ENCODE results near the gene RBFOX2.

The RBFOX2 gene

DNA sequence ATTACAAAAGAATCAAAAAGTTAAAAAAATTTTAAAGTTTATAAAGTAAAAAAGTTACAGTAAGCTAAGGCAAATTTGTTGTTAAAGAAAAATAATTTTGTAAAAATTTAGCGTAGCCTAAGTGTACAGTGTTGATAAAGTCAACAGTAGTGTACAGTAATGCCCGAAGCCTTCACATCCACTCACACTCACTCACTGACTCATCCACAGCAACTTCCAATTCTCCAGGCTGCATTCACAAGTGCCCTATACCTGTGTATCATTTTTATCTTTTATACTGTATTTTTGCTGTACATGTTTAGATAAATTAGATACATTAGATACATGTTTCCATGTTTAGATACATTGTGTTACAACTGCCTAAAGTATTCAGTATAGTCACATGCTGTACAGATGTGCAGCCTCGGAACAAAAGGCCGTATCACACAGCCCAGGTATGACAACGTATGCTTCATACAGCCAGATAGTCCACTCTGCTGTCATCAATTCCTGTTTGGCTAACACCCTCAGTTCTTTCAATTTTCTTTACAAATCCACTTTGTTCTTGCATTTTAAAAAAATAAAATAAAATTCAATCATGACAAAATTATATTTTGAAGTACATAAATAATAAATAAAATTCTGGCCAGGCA, 80.7 kb downstream of the RBFOX2 start:
- in situ Hi-C loops (cut with HindIII; ENCODE audit: low sequenced_read_pairs) = loop anchor here (25.0 kb wide), 1 partner anchor 511 kb away; no protein-coding TSS in a partner anchor

DNA sequence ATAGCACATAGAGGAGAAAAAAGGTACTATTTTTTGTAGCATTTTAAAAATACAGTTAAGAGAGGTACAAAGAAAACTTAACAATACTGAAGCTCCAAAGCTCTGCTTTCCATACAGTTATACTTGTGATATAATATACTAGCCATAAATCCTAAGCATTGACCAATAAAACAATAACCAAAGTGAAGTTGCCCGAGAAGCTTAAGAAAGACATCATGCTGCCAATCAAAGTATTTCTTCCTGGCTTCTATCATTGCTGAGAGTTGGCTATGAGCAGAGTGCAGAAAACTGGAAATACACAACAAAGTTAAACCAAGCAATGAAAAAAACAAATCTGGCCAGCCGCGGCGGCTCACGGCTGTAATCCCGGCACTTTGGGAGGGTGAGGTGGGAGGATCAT, 84.2 kb downstream of the RBFOX2 start:
- in situ Hi-C loops (cut with HindIII; ENCODE audit: low sequenced_read_pairs) = loop anchor here (25.0 kb wide), 1 partner anchor 507 kb away; no protein-coding TSS in a partner anchor

DNA sequence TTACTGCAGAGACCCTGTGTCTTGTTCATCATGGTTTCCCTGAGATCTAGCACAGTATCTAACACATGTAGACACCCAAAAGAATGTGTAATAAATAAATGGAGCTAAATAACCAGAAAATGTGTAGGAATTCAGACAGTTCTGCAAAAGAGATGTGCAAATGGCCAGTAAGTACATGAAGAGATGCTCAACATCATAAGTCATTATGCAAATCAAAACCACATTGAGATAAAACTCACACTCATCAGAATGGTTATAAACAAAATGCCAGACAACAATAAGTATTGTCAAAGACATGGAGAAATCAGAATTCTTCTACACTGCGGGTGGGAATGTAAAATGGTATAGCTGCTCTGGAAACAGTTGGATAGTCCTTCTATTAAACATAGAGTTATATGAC, 88.5 kb downstream of the RBFOX2 start:
- in situ Hi-C loops (cut with HindIII; ENCODE audit: low sequenced_read_pairs) = loop anchor here (25.0 kb wide), 1 partner anchor 503 kb away; no protein-coding TSS in a partner anchor

DNA sequence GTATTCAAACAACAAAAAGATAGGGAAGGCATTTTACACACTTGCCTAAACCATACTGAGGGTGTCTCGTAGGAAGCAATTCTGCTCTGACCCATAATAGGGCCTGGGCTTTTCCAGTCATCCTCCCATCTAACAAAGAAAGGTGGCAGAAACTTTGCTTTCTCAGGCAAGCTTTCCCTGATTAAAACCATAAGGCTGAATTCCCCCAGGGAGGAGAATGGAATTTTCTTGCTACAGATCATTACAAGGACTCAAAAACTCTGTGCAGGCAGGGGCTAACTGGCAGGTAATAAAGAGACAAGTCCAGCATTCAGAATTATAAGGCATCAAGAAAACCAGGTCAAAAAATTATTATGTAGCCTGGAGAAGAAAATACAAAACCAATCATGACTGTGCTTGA, 90.4 kb downstream of the RBFOX2 start:
- in situ Hi-C loops (cut with HindIII; ENCODE audit: low sequenced_read_pairs) = loop anchor here (25.0 kb wide), 1 partner anchor 501 kb away; no protein-coding TSS in a partner anchor

DNA sequence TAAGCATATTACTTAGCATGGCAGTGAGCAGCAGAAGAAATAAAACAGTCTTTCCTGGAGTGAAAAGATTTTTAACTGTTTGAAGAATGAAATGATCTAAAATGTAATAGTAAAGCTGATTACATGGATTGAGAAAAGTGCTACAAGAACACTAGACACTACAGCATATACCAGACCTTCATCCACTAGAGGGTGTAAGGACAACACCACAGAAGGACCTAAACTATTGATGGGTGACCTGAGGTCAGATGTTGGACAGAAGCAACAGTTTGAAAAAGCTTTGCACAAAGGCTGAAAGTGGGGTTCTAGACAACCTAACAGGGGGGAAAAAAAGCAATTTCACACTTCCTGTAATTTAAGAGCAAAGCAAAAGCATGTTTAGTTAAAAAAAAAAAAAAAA, 97.7 kb downstream of the RBFOX2 start:
- in situ Hi-C loops (cut with HindIII; ENCODE audit: low sequenced_read_pairs) = loop anchor here (25.0 kb wide), 1 partner anchor 494 kb away; no protein-coding TSS in a partner anchor

DNA sequence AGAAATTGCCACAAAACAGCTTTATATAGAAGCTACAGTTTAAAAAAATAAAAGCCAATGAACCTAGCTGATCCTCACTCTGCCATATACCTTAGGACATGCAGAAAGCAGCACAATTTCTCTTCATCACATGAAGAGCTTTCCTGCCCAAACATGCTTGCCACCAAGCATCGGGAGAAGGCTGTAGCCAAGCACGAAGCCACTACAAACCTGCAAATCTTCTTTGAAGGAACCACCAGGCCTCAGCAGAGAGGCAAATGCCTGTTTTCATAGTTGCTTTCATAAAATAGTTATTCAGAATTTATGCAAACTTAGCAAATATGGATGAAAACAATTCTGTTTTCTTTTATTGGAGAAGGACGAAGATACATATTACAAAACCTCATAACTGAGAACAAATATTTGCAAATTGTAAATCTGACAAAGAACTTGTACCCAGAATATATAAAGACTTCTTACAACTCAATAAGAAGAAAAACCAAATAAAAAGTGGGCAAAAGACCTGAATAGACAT, 100.3 kb downstream of the RBFOX2 start:
- in situ Hi-C loops (cut with HindIII; ENCODE audit: low sequenced_read_pairs) = loop anchor here (25.0 kb wide), 1 partner anchor 491 kb away; no protein-coding TSS in a partner anchor

DNA sequence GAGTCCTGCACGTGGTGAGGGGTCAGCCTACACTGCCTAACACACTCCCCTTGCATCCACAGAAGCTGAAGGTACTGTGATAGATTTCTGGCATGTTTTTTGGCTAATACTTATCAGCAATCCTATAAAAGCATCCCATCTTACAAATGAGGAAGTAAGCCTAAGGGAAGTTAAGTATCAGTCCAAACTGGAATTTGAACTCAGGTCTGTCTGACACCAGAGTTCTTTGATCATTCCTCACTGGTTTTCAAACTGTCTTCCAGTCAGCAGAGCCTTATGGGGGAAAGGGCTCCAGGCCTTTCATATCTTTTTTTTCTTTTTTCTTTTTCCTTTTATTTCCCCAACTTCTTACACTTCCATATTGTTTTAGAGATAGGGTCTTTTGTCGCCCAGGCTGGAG, 105.6 kb downstream of the RBFOX2 start:
- in situ Hi-C loops (cut with HindIII; ENCODE audit: low sequenced_read_pairs) = no loop called here

DNA sequence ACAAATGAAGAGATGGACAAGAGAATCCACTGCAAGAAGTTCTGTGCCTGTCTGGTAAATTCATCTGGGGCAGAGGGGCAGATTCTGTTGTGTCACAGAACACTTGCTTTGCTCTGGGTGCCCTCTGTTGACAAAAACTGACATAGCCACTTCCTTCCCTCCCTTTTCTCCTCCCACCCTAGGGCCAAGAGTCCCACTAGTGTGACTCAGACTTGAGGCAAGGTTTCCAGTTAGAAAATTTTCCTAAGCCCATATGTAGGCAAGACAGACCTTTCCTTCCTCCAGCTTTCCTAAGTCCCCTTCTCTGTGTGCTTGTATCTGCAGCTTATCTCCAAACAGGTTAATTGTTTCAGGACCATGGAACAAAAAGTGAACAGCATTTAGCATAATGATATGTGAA, 106.8 kb downstream of the RBFOX2 start:
- in situ Hi-C loops (cut with HindIII; ENCODE audit: low sequenced_read_pairs) = no loop called here

DNA sequence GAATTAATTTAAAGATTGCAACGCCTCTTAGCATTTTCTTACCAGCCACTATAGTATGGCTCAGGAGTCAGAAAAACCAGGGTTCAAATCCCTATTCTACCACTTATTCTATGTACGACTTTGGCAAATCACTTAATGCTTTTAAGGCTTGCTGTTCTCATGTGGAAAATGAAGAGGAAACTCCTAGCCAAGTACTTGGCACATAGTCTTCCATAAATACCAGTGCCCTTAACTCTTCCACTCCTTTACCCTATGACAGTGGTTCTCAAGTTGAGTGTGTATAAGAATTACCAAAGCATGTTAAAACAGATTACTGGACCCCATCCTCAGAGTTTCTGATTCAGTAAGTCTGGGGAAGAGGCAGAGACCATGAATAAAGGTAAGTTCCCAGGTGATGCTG, 107.6 kb downstream of the RBFOX2 start:
- in situ Hi-C loops (cut with HindIII; ENCODE audit: low sequenced_read_pairs) = no loop called here

DNA sequence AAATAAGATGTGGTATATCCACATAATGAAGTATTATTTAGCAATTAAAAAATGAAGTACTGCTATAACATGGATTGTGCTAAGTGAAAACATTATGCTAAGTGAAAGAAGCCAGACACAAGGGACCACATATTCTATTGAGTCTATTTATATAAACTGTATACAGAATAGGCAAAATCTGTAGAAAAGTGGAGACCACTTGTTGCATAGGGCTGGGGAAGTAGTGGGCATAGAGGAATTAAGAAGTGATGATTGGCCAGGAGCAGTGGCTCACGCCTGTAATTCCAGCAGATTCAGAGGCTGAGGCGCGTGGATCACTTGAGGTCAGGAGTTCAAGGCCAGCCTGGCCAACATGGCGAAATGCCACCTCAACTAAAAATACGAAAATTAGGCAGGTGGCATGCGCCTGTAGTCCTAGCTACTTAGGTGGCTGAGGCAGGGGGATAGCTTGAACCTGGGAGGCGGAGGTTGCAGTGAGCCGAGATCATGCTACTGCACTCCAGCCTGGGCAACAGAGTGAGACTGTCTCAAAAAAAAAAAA, 109.6 kb downstream of the RBFOX2 start:
- in situ Hi-C loops (cut with HindIII; ENCODE audit: low sequenced_read_pairs) = no loop called here

DNA sequence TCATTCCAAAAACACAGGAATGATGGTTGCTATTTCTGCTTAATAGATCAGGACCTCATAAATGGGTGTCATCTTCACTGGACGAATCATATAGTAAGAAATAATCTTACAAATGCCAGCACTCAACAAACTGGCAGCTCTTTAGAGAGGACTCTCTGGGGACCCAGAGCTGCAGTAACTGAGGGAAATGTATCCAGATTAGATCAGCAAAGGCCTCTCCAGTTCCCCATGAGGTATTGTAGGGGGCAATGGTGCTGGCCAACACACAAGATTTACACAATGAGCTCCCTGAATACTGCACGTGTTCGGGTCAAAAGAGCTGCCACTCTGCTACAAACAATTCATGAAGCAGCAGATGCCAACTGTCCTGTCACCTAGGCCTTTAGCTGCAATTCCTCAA, 110.2 kb downstream of the RBFOX2 start:
- in situ Hi-C loops (cut with HindIII; ENCODE audit: low sequenced_read_pairs) = no loop called here

DNA sequence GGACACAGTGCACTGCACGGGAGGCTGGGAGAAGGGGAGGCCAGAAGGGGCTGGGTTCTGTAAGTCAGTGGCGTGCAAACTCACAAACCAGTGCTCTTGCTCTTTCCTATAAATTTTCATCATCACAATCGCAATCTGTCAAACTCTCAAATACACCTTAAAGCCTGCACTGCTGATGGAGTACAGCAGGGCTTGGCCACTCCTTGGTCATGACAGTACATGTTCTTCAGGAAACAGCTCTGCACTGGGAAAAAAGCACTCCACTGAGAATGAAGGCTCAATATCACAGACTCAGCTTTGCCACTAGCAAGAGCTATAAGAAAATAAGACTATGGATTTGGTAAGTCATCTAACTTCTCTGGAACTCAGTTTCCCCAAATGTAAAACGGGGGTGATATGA, 111.0 kb downstream of the RBFOX2 start:
- in situ Hi-C loops (cut with HindIII; ENCODE audit: low sequenced_read_pairs) = no loop called here

DNA sequence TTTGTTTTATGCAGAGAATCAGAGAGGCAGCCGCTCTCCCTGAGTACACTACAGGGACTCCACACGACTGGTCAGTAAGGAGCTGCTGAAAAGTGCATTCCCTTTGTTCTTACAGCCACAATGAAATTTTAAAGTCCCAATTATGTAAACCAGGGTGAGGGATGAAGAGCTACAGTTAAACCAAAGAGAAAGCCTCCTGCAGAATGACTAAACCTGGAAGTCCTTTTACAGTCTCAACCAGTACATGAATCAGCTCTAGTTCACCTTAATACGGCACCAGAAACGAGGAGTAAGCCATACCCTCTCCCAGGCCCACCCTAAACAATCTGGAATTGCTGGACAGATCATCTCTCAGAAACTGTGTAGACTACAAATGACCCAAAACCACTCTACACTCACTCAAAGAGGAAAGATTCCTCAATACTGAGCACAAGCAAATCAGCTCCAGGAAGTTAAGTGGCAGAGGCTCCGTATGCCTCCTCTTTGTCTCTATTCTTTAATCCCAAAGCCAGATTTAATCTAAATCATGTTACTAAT, 113.1 kb downstream of the RBFOX2 start:
- in situ Hi-C loops (cut with HindIII; ENCODE audit: low sequenced_read_pairs) = no loop called here

DNA sequence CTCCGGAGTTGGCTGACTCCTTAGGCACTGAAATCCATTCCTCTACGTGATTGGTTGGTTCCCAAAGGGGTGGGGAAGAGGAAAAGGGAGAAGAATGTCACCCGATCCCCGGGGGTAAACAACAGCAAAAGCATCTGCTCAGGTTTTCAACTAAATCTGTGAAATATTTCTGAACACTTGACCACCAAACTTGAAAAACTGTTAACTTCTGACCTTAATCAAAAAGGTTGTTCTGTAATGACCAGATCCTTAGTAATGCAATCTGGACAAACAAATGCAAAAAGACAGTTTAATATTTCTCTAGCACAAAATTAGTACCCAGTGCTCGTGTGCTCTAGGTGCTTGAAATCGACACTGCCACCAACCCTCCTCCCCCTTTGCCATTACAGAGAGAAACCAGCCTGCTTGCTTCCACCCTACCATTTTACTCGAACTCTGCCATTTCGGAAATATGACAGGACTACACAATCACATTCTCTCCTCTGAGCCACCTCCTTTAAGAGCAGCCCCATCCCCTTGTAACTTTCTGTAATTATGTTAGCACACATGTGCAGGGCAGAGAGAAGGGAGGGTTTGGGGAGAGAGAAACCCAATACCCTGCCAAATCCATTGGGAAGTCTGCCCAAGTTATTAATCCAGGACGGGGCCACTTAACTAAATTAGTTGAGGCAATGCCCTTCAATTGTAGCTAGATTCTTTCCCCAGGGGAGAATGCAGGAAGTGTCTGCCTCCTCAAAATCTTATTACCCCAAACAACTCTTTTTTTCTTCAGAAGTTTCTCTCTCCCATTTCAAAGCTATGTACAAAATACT, 113.8 kb downstream of the RBFOX2 start:
- in situ Hi-C loops (cut with HindIII; ENCODE audit: low sequenced_read_pairs) = no loop called here

DNA sequence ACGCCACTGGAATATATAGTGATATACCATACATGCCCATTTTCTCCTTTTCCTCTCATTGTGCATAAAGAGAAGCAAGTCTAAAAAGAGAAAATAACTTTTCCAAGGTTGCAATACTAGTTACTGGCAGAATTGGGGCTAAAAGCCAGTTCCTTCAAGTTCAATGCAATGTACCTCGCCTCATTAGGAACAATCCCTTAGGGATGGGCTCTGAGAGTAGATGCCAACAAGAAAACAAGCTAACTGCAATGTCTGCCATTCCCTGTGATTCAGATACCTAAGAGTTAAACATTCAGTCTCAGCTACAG, 114.3 kb downstream of the RBFOX2 start:
- in situ Hi-C loops (cut with HindIII; ENCODE audit: low sequenced_read_pairs) = no loop called here

DNA sequence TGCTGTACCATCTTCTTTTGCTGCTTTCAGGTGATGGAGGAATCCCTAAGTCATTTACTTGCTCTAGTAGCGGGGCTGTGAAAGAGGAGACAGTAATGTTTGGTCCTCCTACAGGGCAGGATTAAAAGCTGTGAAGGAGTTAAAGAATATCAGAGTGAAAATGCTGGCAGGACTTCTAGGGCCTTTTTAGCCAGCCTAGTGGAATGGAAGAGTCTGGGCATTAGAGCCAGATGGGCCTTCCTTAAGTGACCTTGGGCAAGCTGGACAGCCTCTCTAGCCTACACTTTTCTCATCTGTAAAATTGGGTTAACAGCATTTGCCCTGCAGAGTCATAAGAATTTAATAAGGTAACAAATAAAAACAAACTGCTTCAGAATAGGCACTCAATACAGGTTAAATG, 114.7 kb downstream of the RBFOX2 start:
- in situ Hi-C loops (cut with HindIII; ENCODE audit: low sequenced_read_pairs) = no loop called here

DNA sequence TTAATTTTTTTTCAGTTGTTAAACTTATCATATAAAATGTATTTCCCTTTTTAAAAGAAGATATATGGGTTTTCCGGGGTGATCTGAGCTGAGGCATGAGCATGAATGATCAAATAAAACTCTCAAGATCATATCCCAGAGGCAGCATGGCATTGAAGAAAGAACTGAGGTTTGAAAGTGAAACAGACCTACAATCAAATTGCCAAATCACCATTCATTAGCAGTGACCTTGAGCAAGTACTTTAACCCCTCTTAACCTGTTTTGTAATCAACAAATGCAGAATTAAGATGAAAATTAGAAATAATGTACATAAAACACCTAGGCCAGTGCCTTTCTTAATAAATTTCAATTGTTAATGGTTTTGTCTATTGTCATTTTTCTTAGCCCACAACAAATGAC, 116.0 kb downstream of the RBFOX2 start:
- in situ Hi-C loops (cut with HindIII; ENCODE audit: low sequenced_read_pairs) = no loop called here

DNA sequence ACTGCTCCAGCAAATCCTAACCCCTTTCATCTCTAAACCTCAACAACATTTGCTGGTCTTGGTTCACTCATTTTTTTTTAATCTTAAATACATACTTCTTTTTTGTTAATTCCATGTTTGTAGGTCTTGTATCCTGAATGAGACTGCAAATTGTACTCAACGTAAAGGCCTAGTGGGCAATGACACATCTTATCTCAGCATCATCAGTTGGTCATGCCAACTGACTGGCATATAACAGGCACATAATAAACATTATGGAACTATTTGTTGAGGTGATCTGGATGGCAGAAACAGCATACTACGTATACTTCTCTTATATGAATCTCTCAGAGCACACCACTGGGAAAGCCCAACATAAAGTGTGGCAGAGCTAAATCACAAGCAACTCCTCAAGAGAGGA, 116.7 kb downstream of the RBFOX2 start:
- in situ Hi-C loops (cut with HindIII; ENCODE audit: low sequenced_read_pairs) = no loop called here

DNA sequence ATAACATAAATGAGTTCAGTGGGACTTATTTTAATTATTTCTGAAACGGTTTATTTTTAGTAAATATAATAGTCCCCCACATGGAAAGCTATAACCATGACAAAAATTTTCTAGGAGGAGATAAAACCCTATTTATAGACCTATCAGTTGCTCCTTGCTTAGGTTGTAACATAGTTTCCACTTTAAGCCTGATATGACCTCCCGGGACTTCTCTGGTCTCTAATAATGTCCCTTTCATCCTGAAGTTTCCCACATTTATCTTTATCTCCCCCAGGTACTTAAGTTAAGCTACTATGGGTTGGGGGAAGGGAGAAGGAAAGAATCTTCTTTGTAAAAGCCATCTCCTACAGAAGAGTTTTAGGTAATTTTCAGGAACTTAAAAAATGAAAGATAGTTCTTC, 117.7 kb downstream of the RBFOX2 start:
- in situ Hi-C loops (cut with HindIII; ENCODE audit: low sequenced_read_pairs) = no loop called here

DNA sequence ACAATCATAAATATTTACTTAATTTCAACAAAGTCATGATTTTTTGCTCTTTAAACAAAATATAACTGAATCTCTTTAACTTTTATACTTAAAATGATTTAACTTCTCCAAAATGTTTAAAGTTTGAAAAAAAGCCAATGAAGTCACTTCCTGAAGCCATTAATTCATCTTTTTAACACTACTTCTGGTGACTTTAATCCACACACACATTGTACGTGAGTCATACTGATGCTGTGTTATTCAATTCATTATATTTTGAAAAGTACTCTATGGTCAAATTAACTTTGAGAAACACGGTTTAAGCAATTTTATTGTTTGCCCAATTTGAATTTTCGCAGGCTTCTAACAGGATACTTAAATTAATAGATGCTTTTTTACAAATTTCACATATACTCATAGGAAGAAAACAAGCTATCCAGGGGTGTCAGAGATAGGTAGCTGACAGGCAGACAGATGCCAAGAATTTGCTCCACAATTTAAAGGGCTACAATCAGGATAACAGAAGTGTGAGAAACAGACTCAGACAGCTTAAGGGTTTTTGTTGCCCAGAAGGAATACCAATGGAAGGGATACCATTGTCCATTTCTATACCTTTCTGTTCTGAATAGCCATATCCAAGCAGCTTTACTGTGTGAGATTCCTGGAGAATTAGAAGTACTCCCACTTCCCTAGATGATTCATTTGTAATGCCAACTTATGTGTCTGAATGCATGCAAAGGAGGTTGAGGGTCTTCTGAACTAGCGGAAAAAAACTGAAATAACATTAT, 118.4 kb downstream of the RBFOX2 start:
- in situ Hi-C loops (cut with HindIII; ENCODE audit: low sequenced_read_pairs) = no loop called here

DNA sequence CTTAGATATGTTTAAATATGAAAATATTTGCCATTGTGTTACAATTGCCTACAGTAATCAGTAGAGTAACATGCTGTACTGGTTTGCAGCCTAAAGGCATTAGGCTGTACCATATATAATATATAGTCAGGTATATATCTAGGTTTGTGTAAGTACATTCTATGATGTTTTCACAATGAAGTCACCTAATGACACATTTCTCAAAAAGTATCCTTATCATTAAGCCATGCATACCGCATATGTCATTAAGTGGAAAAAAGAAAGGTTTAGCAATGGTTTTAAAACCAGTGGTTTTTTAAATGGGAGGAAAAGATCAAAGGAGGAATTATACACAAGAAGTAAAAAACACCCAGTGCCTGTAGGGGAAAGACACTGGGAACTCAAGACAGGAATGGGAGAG, 122.7 kb downstream of the RBFOX2 start:
- in situ Hi-C loops (cut with HindIII; ENCODE audit: low sequenced_read_pairs) = no loop called here

All from DLD1 (cell line).